Prostate gland (tissue), 2 donors: ENCODE measurements around the gene MSANTD1. TPM values are rescaled to one million over a fixed set of nuclear protein-coding genes. Genes with fewer than 3 reads are reported as not detected.

ENCODE experiments used
- DNase-seq: peaks from one replicate; pipeline ENCODE4 v3.0.0-alpha.2; 2019; ENCODE audit warnings: low spot score
- H3K27ac ChIP-seq, 2 donors: fragments of 200-600 bp; sonication (generic); 2 replicates each; pipeline ENCODE4 v1.5.1; 2017 to 2019
- H3K27me3 ChIP-seq: fragments of 200-600 bp; sonication (generic); replicated peaks from 2 replicates; pipeline ENCODE4 v1.5.1; 2019; ENCODE audit not compliant: insufficient read depth
- H3K36me3 ChIP-seq, 2 donors: fragments of 200-600 bp; sonication (generic); 1 replicate in 1 of 2; 2 replicates in 1 of 2; pipeline versions ENCODE4 v1.5.1 to v1.8.1; 2017 to 2019
- H3K4me1 ChIP-seq: fragments of 200-600 bp; sonication (generic); replicated peaks from 2 replicates; pipeline ENCODE4 v1.5.1; 2019
- H3K4me3 ChIP-seq, 2 donors: fragments of 200-600 bp; sonication (generic); 2 replicates each; pipeline ENCODE4 v1.5.1; 2017 to 2019
- H3K9me3 ChIP-seq: fragments of 200-600 bp; sonication (generic); 2 replicates; pipeline ENCODE4 v1.5.1; 2017
- CTCF ChIP-seq, 4 experiments: fragments of 200-600 bp in 2 of 4; fragments of 450-650 bp in 2 of 4; sonication (generic) in 2 of 4; IDR thresholded peaks; 1 replicate in 3 of 4; 2 replicates in 1 of 4; pipeline ENCODE4 v1.5.1; 2016 to 2019; ENCODE audit warnings: antibody characterized with exemption in 4 of 4, mild to moderate bottlenecking in 2 of 4, moderate library complexity in 2 of 4
- POLR2A ChIP-seq: fragments of 450-650 bp; IDR thresholded peaks from one replicate; pipeline ENCODE4 v1.6.1; 2016; ENCODE audit warnings: antibody characterized with exemption, mild to moderate bottlenecking
- POLR2AphosphoS5 ChIP-seq: sonication (generic); formaldehyde crosslinking; IDR thresholded peaks from one replicate; pipeline ENCODE4 v1.6.1; 2017; ENCODE audit warnings: antibody characterized with exemption
- WGBS: methylation state at CpG from one replicate; pipeline ENCODE4 v1.1.5; 2018; 5-methylcytosine and 5-hydroxymethylcytosine counted together
- intact Hi-C: fragments of 100-400 bp; cut with DNase I; formaldehyde crosslinking; loops from one replicate; pipeline ENCODE4 v1.14.2; 2022
- total RNA-seq, 2 donors: library from RNA; depleted of rRNA; stranded (reverse); fragments of >200 nt; gene quantifications; one replicate each; pipeline ENCODE4 v1.1.0, GENCODE V29; 2016

The MSANTD1 gene
- total RNA-seq, 2 donors from 2014 or later, result 1.2 to 4.4 TPM

- no peak for TF ChIP-seq POLR2A
- TF ChIP-seq CTCF (IDR thresholded peaks at IDR 0.05), result no peak
- no peak for TF ChIP-seq POLR2AphosphoS5
- Histone ChIP-seq H3K4me3 (no peak overlapping the region), H3K9me3 (no peaks in the 10 kb centered on the region), H3K36me3 (no peaks in the 10 kb centered on the region), H3K4me1 (no peaks in the 10 kb centered on the region), H3K27me3 (no peaks in the 10 kb centered on the region), H3K27ac (no peak overlapping the region)
- no peak for DNase-seq
- 72% methylated on average over 9 of the region's 9 CpGs for whole genome bisulfite sequencing
- intact Hi-C loops, result no loop called here
These were observed 28.0 kb downstream of the MSANTD1 start for GRCh38 chr4:3276986-3277385.

- intact Hi-C loops, result no loop called here
- H3K9me3 ChIP-seq, result no peaks in the 10 kb centered on the region
- DNase-seq, result no peak
- no peaks in the 10 kb centered on the region for H3K27me3 ChIP-seq
- H3K27ac ChIP-seq, result no peak overlapping the region
- TF ChIP-seq POLR2A (no peak), POLR2AphosphoS5 (no peak), CTCF (IDR thresholded peaks at IDR 0.05) (no peak)
- H3K4me1 ChIP-seq, result no peaks in the 10 kb centered on the region
- WGBS, result 86% methylated on average over 3 of the region's 3 CpGs
- no peaks in the 10 kb centered on the region for H3K36me3 ChIP-seq
- H3K4me3 ChIP-seq, result no peak overlapping the region
These were observed 31.5 kb downstream of the MSANTD1 start for GRCh38 chr4:3280466-3280865.

- DNase-seq, result no peak
- H3K36me3 ChIP-seq, result no peaks in the 10 kb centered on the region
- no peak overlapping the region for H3K4me3 ChIP-seq
- no peak overlapping the region for H3K27ac ChIP-seq
- WGBS, result 81% methylated on average over 6 of the region's 6 CpGs
- H3K9me3 ChIP-seq, result no peaks in the 10 kb centered on the region
- no peaks in the 10 kb centered on the region for H3K27me3 ChIP-seq
- TF ChIP-seq POLR2AphosphoS5 (no peak), CTCF (IDR thresholded peaks at IDR 0.05) (no peak), POLR2A (no peak)
- intact Hi-C loops, result no loop called here
- H3K4me1 ChIP-seq, result no peaks in the 10 kb centered on the region
These were observed 34.5 kb downstream of the MSANTD1 start for GRCh38 chr4:3283483-3283882.

GRCh38 chr4:3283916-3284315, 35.0 kb downstream of the MSANTD1 start:
- intact Hi-C loops, result no loop called here

More at GRCh38 chr4:3283916-3284315, 35.0 kb downstream of the MSANTD1 start:
- Histone ChIP-seq H3K4me1 (no peaks in the 10 kb centered on the region), H3K36me3 (no peaks in the 10 kb centered on the region), H3K27ac (no peak overlapping the region), H3K4me3 (no peak overlapping the region), H3K27me3 (no peaks in the 10 kb centered on the region), H3K9me3 (no peaks in the 10 kb centered on the region)
- DNase-seq, result no peak
- 63% methylated on average over 13 of the region's 13 CpGs for WGBS
- TF ChIP-seq POLR2AphosphoS5 (no peak), POLR2A (no peak), CTCF (IDR thresholded peaks at IDR 0.05) (no peak)
